ENCODE measurements around the gene LAMA2. TPM values are rescaled to one million over a fixed set of nuclear protein-coding genes. Genes with fewer than 3 reads are reported as not detected.

The LAMA2 gene
- polyA plus RNA-seq, 1 donor = 5.4 TPM

- H3K27ac ChIP-seq (ENCODE audit: low read length) = no peak overlapping the region
- no peaks in the 10 kb centered on the region for H3K9me3 ChIP-seq (ENCODE audit: control insufficient read depth, low read depth, low read length)
- DNase-seq = no peak
- WGBS (ENCODE audit: insufficient coverage, low lambda C conversion rate) = 100% methylated on average over 1 of the region's 1 CpG
- H3K4me1 ChIP-seq (ENCODE audit: control insufficient read depth, insufficient read depth, low read length) = no peaks in the 10 kb centered on the region
- H3K4me3 ChIP-seq (ENCODE audit: low read length) = no peak overlapping the region
- no peaks in the 10 kb centered on the region for H3K27me3 ChIP-seq (ENCODE audit: control insufficient read depth, insufficient read depth, low read length)
- H3K36me3 ChIP-seq (ENCODE audit: control insufficient read depth, insufficient read depth, low read length) = no peaks in the 10 kb centered on the region
Measured at GRCh38 chr6:129207832-129208231, 324.9 kb downstream of the LAMA2 start.

GRCh38 chr6:129208415-129209034 is 325.6 kb downstream of the LAMA2 start:
- Histone ChIP-seq H3K27me3 (ENCODE audit: control insufficient read depth, insufficient read depth, low read length) (no peaks in the 10 kb centered on the region), H3K4me3 (ENCODE audit: low read length) (no peak overlapping the region), H3K27ac (ENCODE audit: low read length) (no peak overlapping the region), H3K4me1 (ENCODE audit: control insufficient read depth, insufficient read depth, low read length) (no peaks in the 10 kb centered on the region), H3K36me3 (ENCODE audit: control insufficient read depth, insufficient read depth, low read length) (no peaks in the 10 kb centered on the region), H3K9me3 (ENCODE audit: control insufficient read depth, low read depth, low read length) (no peaks in the 10 kb centered on the region)
- no peak for DNase-seq

- Histone ChIP-seq H3K4me1 (ENCODE audit: control insufficient read depth, insufficient read depth, low read length) (no peaks in the 10 kb centered on the region), H3K36me3 (ENCODE audit: control insufficient read depth, insufficient read depth, low read length) (no peaks in the 10 kb centered on the region), H3K27me3 (ENCODE audit: control insufficient read depth, insufficient read depth, low read length) (no peaks in the 10 kb centered on the region), H3K4me3 (ENCODE audit: low read length) (no peak overlapping the region), H3K9me3 (ENCODE audit: control insufficient read depth, low read depth, low read length) (no peaks in the 10 kb centered on the region), H3K27ac (ENCODE audit: low read length) (no peak overlapping the region)
- no peak for DNase-seq
- 60% methylated on average over 1 of the region's 6 CpGs for WGBS (ENCODE audit: insufficient coverage, low lambda C conversion rate)
Measured at GRCh38 chr6:129209355-129209754, 326.4 kb downstream of the LAMA2 start.

- H3K36me3 ChIP-seq (ENCODE audit: control insufficient read depth, insufficient read depth, low read length) = no peaks in the 10 kb centered on the region
- DNase-seq = no peak
- no CpG with 5 or more reads among the region's 4 CpGs for WGBS (ENCODE audit: insufficient coverage, low lambda C conversion rate)
- no peak overlapping the region for H3K4me3 ChIP-seq (ENCODE audit: low read length)
- H3K4me1 ChIP-seq (ENCODE audit: control insufficient read depth, insufficient read depth, low read length) = no peaks in the 10 kb centered on the region
- no peaks in the 10 kb centered on the region for H3K9me3 ChIP-seq (ENCODE audit: control insufficient read depth, low read depth, low read length)
- no peak overlapping the region for H3K27ac ChIP-seq (ENCODE audit: low read length)
- H3K27me3 ChIP-seq (ENCODE audit: control insufficient read depth, insufficient read depth, low read length) = no peaks in the 10 kb centered on the region
Measured at GRCh38 chr6:129210684-129211083, 327.7 kb downstream of the LAMA2 start.

- Histone ChIP-seq H3K36me3 (ENCODE audit: control insufficient read depth, insufficient read depth, low read length) (no peaks in the 10 kb centered on the region), H3K27ac (ENCODE audit: low read length) (no peak overlapping the region), H3K9me3 (ENCODE audit: control insufficient read depth, low read depth, low read length) (no peaks in the 10 kb centered on the region), H3K4me1 (ENCODE audit: control insufficient read depth, insufficient read depth, low read length) (no peaks in the 10 kb centered on the region), H3K4me3 (ENCODE audit: low read length) (no peak overlapping the region), H3K27me3 (ENCODE audit: control insufficient read depth, insufficient read depth, low read length) (no peaks in the 10 kb centered on the region)
- WGBS (ENCODE audit: insufficient coverage, low lambda C conversion rate) = 100% methylated on average over 1 of the region's 1 CpG
- no peak for DNase-seq
Measured at GRCh38 chr6:129211626-129212025, 328.7 kb downstream of the LAMA2 start.

GRCh38 chr6:129212081-129212480 is 329.1 kb downstream of the LAMA2 start:
- H3K36me3 ChIP-seq (ENCODE audit: control insufficient read depth, insufficient read depth, low read length) = no peaks in the 10 kb centered on the region
- WGBS (ENCODE audit: insufficient coverage, low lambda C conversion rate) = 100% methylated on average over 1 of the region's 3 CpGs
- H3K4me1 ChIP-seq (ENCODE audit: control insufficient read depth, insufficient read depth, low read length) = no peaks in the 10 kb centered on the region
- no peaks in the 10 kb centered on the region for H3K9me3 ChIP-seq (ENCODE audit: control insufficient read depth, low read depth, low read length)
- H3K27me3 ChIP-seq (ENCODE audit: control insufficient read depth, insufficient read depth, low read length) = no peaks in the 10 kb centered on the region
- no peak overlapping the region for H3K4me3 ChIP-seq (ENCODE audit: low read length)
- no peak for DNase-seq
- no peak overlapping the region for H3K27ac ChIP-seq (ENCODE audit: low read length)

- no peak overlapping the region for H3K27ac ChIP-seq (ENCODE audit: low read length)
- H3K36me3 ChIP-seq (ENCODE audit: control insufficient read depth, insufficient read depth, low read length) = no peaks in the 10 kb centered on the region
- H3K27me3 ChIP-seq (ENCODE audit: control insufficient read depth, insufficient read depth, low read length) = no peaks in the 10 kb centered on the region
- no peaks in the 10 kb centered on the region for H3K4me1 ChIP-seq (ENCODE audit: control insufficient read depth, insufficient read depth, low read length)
- DNase-seq = no peak
- H3K4me3 ChIP-seq (ENCODE audit: low read length) = no peak overlapping the region
- H3K9me3 ChIP-seq (ENCODE audit: control insufficient read depth, low read depth, low read length) = no peaks in the 10 kb centered on the region
Measured at GRCh38 chr6:129215246-129215645, 332.3 kb downstream of the LAMA2 start.

- Histone ChIP-seq H3K27ac (ENCODE audit: low read length) (no peak overlapping the region), H3K4me3 (ENCODE audit: low read length) (no peak overlapping the region), H3K36me3 (ENCODE audit: control insufficient read depth, insufficient read depth, low read length) (no peaks in the 10 kb centered on the region), H3K4me1 (ENCODE audit: control insufficient read depth, insufficient read depth, low read length) (no peaks in the 10 kb centered on the region), H3K27me3 (ENCODE audit: control insufficient read depth, insufficient read depth, low read length) (no peaks in the 10 kb centered on the region), H3K9me3 (ENCODE audit: control insufficient read depth, low read depth, low read length) (no peaks in the 10 kb centered on the region)
- no CpG with 5 or more reads among the region's 1 CpG for WGBS (ENCODE audit: insufficient coverage, low lambda C conversion rate)
- no peak for DNase-seq
Measured at GRCh38 chr6:129215916-129216520, 333.1 kb downstream of the LAMA2 start.

GRCh38 chr6:129217701-129218100 is 334.8 kb downstream of the LAMA2 start:
- Histone ChIP-seq H3K36me3 (ENCODE audit: control insufficient read depth, insufficient read depth, low read length) (no peaks in the 10 kb centered on the region), H3K27ac (ENCODE audit: low read length) (no peak overlapping the region), H3K9me3 (ENCODE audit: control insufficient read depth, low read depth, low read length) (no peaks in the 10 kb centered on the region), H3K27me3 (ENCODE audit: control insufficient read depth, insufficient read depth, low read length) (no peaks in the 10 kb centered on the region), H3K4me3 (ENCODE audit: low read length) (no peak overlapping the region), H3K4me1 (ENCODE audit: control insufficient read depth, insufficient read depth, low read length) (no peaks in the 10 kb centered on the region)
- no peak for DNase-seq

GRCh38 chr6:129233458-129234134 is 350.7 kb downstream of the LAMA2 start:
- DNase-seq = no peak
- no peaks in the 10 kb centered on the region for H3K9me3 ChIP-seq (ENCODE audit: control insufficient read depth, low read depth, low read length)
- no peaks in the 10 kb centered on the region for H3K27me3 ChIP-seq (ENCODE audit: control insufficient read depth, insufficient read depth, low read length)
- WGBS (ENCODE audit: insufficient coverage, low lambda C conversion rate) = 79% methylated on average over 3 of the region's 9 CpGs
- H3K4me1 ChIP-seq (ENCODE audit: control insufficient read depth, insufficient read depth, low read length) = no peaks in the 10 kb centered on the region
- no peaks in the 10 kb centered on the region for H3K36me3 ChIP-seq (ENCODE audit: control insufficient read depth, insufficient read depth, low read length)
- no peak overlapping the region for H3K4me3 ChIP-seq (ENCODE audit: low read length)
- no peak overlapping the region for H3K27ac ChIP-seq (ENCODE audit: low read length)

All from large intestine (tissue), 3 donors.